Kidney epithelial cell (primary cell): ENCODE data around the gene BRINP1. TPM values are rescaled to one million over a fixed set of nuclear protein-coding genes. Genes with fewer than 3 reads are reported as not detected.

ENCODE experiments used
- DNase-seq: peaks from one replicate; pipeline ENCODE4 v3.0.0-alpha.2; 2010; ENCODE audit warnings: low read depth
- H3K27me3 ChIP-seq: 2 replicates; pipeline ENCODE4 v1.6.0; 2011; ENCODE audit warnings: low read length; ENCODE audit not compliant: control insufficient read depth, insufficient read depth
- H3K36me3 ChIP-seq: 2 replicates; pipeline ENCODE4 v1.5.1; 2011; ENCODE audit warnings: low read length; ENCODE audit not compliant: control insufficient read depth, insufficient read depth
- H3K4me3 ChIP-seq: 2 replicates; pipeline ENCODE4 v1.5.1; 2011; ENCODE audit warnings: low read depth, mild to moderate bottlenecking, control low read depth, low read length
- total RNA-seq: library from RNA; depleted of rRNA; stranded (reverse); fragments of >200 nt; gene quantifications from 2 replicates; pipeline ENCODE4 v1.2.3, GENCODE V29; 2015
- TF ChIP-seq, protein P1 (sequence below): IDR thresholded peaks from 2 replicates; pipeline ENCODE4 v1.5.1; 2011; ENCODE audit warnings: mild to moderate bottlenecking, moderate library complexity, low read length, control low read depth, inconsistent platforms; ENCODE audit not compliant: insufficient read depth, poor library complexity, severe bottlenecking

Gene BRINP1
- total RNA-seq, 1 donor from 2014 or later: 0.29 TPM

DNA sequence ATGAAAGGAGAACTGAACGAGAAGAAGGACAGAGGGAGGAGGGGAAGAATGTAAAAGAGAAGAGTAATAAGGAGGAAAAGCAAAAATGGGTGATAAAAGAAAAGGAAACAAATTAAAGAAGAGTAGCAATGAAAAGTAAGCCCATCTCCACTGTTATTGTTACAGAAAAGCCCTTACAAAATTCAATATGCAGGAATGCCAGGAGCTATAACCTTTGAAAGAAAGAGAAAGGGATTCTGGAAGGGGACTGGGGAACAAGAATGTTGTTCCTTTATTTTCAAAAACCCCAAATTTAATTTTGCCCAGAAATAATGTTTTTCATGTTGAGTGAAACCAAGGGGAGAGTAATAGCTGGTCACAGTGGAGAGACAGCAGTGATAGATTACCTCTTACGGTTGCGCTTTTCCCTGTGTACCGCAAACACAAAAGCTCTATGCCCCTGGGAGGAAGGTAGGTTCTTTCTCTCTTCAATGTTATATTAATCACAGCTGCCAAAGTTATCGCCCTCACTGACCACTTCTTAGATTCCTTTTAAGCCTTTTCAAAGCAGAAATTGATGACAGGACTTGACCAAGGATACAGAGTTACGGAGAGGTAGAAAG is 86.7 kb downstream of the BRINP1 start:
- TF ChIP-seq, protein P1, sequence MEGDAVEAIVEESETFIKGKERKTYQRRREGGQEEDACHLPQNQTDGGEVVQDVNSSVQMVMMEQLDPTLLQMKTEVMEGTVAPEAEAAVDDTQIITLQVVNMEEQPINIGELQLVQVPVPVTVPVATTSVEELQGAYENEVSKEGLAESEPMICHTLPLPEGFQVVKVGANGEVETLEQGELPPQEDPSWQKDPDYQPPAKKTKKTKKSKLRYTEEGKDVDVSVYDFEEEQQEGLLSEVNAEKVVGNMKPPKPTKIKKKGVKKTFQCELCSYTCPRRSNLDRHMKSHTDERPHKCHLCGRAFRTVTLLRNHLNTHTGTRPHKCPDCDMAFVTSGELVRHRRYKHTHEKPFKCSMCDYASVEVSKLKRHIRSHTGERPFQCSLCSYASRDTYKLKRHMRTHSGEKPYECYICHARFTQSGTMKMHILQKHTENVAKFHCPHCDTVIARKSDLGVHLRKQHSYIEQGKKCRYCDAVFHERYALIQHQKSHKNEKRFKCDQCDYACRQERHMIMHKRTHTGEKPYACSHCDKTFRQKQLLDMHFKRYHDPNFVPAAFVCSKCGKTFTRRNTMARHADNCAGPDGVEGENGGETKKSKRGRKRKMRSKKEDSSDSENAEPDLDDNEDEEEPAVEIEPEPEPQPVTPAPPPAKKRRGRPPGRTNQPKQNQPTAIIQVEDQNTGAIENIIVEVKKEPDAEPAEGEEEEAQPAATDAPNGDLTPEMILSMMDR: no peak
- H3K4me3 ChIP-seq: no peak overlapping the region
- no peaks in the 10 kb centered on the region for H3K27me3 ChIP-seq
- no peak for DNase-seq
- no peaks in the 10 kb centered on the region for H3K36me3 ChIP-seq

DNA sequence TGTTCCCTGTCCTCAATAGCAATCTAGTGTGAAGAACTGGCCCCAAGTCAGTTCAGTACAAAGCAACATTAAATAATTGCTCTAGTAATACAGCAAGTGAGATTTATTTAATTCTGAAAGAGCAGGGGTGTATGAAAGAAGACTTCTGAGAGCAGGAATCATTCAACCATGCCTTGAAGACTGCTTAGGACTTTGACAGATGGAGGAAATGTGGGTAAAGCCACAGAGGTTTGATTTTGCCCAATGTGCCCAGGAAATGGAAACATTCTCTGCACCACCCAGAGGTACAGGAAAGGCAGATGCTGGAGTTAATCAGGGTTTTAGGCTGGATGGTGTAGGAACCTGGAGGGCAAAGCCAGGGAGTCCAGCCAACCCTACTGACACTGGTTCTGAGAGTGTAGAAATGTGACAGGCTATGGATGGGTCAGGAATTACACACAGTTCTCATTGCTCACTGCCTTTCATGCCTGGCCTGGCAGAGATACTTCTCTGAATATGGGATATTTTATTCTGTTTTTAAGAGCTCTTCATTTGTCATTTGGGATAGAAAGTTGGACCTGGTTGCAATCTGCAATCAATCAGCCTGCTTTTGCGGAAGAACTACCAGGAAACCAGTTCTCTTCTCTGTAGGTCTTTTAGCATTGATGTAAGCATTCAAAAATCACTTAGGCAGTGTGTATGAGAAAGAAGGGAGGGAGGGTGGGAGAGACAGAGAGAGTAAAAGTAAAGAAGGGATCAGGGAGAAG is 88.3 kb downstream of the BRINP1 start:
- TF ChIP-seq, protein P1: no peak
- H3K27me3 ChIP-seq: no peaks in the 10 kb centered on the region
- H3K36me3 ChIP-seq: no peaks in the 10 kb centered on the region
- DNase-seq: no peak
- no peak overlapping the region for H3K4me3 ChIP-seq

DNA sequence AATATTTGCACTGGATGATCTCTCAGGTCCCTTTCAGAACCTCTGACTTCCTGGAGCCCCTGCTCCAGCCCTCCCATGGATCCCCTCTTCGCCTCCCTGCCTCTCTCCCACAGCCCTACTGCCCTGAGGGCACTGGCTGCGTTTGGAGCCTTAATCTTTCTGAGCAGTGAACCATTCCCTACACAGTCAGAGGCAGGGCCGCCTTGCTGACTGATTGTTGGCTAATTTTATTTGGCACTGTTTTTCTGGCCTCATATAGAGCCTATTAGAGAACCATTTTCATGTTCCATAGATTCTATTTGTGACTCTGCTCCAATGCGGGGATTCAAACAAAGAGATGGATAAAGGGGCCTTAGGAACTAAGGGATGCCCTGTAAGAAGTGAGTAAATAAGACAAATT is 91.1 kb downstream of the BRINP1 start:
- Histone ChIP-seq H3K4me3 (no peak overlapping the region), H3K36me3 (no peaks in the 10 kb centered on the region), H3K27me3 (no peaks in the 10 kb centered on the region)
- DNase-seq: no peak
- TF ChIP-seq, protein P1: no peak

DNA sequence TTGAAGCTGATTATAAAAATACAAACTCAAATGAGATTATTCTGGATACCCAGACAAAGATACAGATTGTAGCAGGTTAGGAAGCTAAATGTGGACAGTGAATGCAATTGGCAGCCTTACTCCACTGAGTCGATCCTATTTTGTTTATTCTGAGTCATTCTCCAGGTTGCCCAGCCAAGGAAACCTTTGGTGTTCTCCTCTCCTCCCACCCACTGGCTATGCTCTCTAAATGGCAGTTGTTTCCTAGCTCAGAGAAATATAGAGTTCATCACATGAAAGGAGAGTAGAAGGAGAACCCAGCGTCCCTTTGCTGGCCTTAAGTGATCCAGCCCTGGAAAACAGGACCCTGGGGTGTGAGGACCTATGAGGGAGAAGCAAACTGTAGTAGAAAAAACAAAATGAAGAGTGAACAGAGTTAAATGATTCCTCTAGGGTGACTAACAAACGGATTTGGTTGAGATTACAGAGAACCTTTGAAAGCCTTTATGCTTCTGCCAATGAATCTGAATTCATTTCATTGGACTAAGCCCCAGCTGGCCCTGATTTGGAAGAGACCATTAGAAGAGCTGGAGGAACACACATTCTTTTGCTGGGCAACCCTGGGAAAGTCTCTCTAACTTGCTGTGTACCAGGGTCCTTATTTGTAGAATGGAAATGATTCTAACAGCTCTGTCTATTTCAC is 95.1 kb downstream of the BRINP1 start:
- Histone ChIP-seq H3K27me3 (no peaks in the 10 kb centered on the region), H3K36me3 (no peaks in the 10 kb centered on the region), H3K4me3 (no peak overlapping the region)
- TF ChIP-seq, protein P1: no peak
- DNase-seq: no peak

DNA sequence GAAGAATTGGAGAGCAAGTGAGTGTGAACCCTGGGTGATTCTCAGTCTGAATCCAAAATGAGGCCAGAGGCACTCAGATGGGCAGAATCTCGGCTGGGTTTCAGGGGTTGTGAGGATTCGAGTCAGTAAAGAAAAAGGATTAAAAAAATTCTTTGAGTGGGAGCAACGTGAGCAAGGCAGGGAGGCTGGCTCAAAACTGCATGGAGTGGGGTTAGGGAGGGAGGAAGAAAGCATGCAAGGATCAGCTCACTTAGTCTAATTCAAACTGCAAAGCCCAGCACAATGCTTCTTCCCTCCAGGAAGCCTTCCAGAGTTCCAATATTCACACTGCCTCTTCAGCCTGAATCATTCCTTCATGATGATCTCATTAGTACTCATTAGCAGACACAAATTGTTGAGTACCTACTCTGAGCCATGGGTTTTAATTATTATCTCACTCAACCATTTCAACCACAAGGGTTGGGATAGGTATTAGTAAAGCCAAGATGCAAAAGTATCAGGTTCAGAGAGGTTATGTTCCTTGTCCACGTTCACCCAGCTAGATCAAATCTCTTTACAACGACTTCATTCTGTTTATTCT is 95.8 kb downstream of the BRINP1 start:
- no peak for DNase-seq
- TF ChIP-seq, protein P1: no peak

More for the DNA sequence above, 95.8 kb downstream of the BRINP1 start:
- no peaks in the 10 kb centered on the region for H3K36me3 ChIP-seq
- no peak overlapping the region for H3K4me3 ChIP-seq
- no peaks in the 10 kb centered on the region for H3K27me3 ChIP-seq
